Skeletal muscle satellite cell (primary cell): Measurements from ENCODE around the gene FAM98B.
"Not testable (repeated sequence)": the region's sequence is repeated elsewhere in the genome, so short reads cannot be mapped to it uniquely, and the experiment has no call there.

Experiments
- H3K27me3 ChIP-seq: 2 replicates; pipeline ENCODE4 v1.7.0; 2013; ENCODE audit warnings: low read length; ENCODE audit not compliant: control insufficient read depth, insufficient read depth
- H3K36me3 ChIP-seq: 2 replicates; pipeline ENCODE4 v1.7.0; 2013; ENCODE audit warnings: mild to moderate bottlenecking, control low read depth, low read length; ENCODE audit not compliant: insufficient read depth
- H3K4me1 ChIP-seq: 2 replicates; pipeline ENCODE4 v1.7.0; 2013; ENCODE audit warnings: low read length; ENCODE audit not compliant: control insufficient read depth, insufficient read depth
- H3K4me2 ChIP-seq: 2 replicates; pipeline ENCODE4 v1.7.0; 2013; ENCODE audit warnings: mild to moderate bottlenecking, low read length
- H3K4me3 ChIP-seq: 2 replicates; pipeline ENCODE4 v1.7.0; 2013; ENCODE audit warnings: low read length
- H3K9ac ChIP-seq: 2 replicates; pipeline ENCODE4 v1.7.0; 2013; ENCODE audit warnings: mild to moderate bottlenecking, low read depth, low read length, moderate library complexity
- H3K9me3 ChIP-seq: replicated peaks from 2 replicates; pipeline ENCODE4 v1.7.0; 2013; ENCODE audit warnings: mild to moderate bottlenecking, control low read depth, low read length

FAM98B gene

GRCh38 chr15:38436993-38437392 lies 16.9 kb upstream of the FAM98B start:
- Histone ChIP-seq H3K4me2 (no peak overlapping the region), H3K27me3 (peaks cover 58% of the 10 kb centered on the region), H3K4me3 (no peak overlapping the region), H3K9me3 (no peaks in the 10 kb centered on the region), H3K36me3 (no peaks in the 10 kb centered on the region), H3K4me1 (no peaks in the 10 kb centered on the region), H3K9ac (no peak overlapping the region)

- H3K9ac ChIP-seq, result not testable (repeated sequence)
- H3K27me3 ChIP-seq, result peaks cover 57% of the 10 kb centered on the region
These were observed 16.3 kb upstream of the FAM98B start for GRCh38 chr15:38437603-38438002.

GRCh38 chr15:38438031-38438986 lies 15.6 kb upstream of the FAM98B start:
- H3K4me1 ChIP-seq, result no peaks in the 10 kb centered on the region
- H3K4me2 ChIP-seq, result no peak overlapping the region
- H3K9ac ChIP-seq, result no peak overlapping the region
- no peaks in the 10 kb centered on the region for H3K36me3 ChIP-seq
- H3K27me3 ChIP-seq, result peaks cover 62% of the 10 kb centered on the region
- H3K9me3 ChIP-seq, result no peaks in the 10 kb centered on the region
- H3K4me3 ChIP-seq, result no peak overlapping the region

More at GRCh38 chr15:38437603-38438002, 16.3 kb upstream of the FAM98B start:
- H3K4me2 ChIP-seq, H3K9me3 ChIP-seq, H3K4me1 ChIP-seq, H3K4me3 ChIP-seq, H3K36me3 ChIP-seq: not testable (repeated sequence)

GRCh38 chr15:38440353-38441129 lies 13.4 kb upstream of the FAM98B start:
- peaks cover 67% of the 10 kb centered on the region for H3K27me3 ChIP-seq
- no peaks in the 10 kb centered on the region for H3K36me3 ChIP-seq
- H3K9ac ChIP-seq, result no peak overlapping the region
- no peaks in the 10 kb centered on the region for H3K4me1 ChIP-seq
- H3K4me2 ChIP-seq, result peak overlapping the region; percentile 34
- no peaks in the 10 kb centered on the region for H3K9me3 ChIP-seq
- no peak overlapping the region for H3K4me3 ChIP-seq

- Histone ChIP-seq H3K27me3 (peaks cover 69% of the 10 kb centered on the region), H3K4me2 (no peak overlapping the region), H3K9me3 (no peaks in the 10 kb centered on the region), H3K36me3 (no peaks in the 10 kb centered on the region), H3K4me1 (no peaks in the 10 kb centered on the region), H3K9ac (no peak overlapping the region), H3K4me3 (no peak overlapping the region)
These were observed 12.8 kb upstream of the FAM98B start for GRCh38 chr15:38441130-38441519.

- peaks cover 8% of the 10 kb centered on the region for H3K4me1 ChIP-seq
- peak overlapping the region; percentile 83 for H3K4me2 ChIP-seq
- peak overlapping the region; percentile 99 for H3K4me3 ChIP-seq
- peak overlapping the region; percentile 96 for H3K9ac ChIP-seq
- H3K9me3 ChIP-seq, result no peaks in the 10 kb centered on the region
- H3K27me3 ChIP-seq, result peaks cover 13% of the 10 kb centered on the region
- no peaks in the 10 kb centered on the region for H3K36me3 ChIP-seq
These were observed 766 bp downstream of the FAM98B start for GRCh38 chr15:38454696-38455090.

GRCh38 chr15:38455092-38455491 lies 1.2 kb downstream of the FAM98B start:
- Histone ChIP-seq H3K9me3 (no peaks in the 10 kb centered on the region), H3K27me3 (peaks cover 9% of the 10 kb centered on the region), H3K4me3 (peak overlapping the region; percentile 99), H3K4me2 (peak overlapping the region; percentile 83), H3K4me1 (peaks cover 8% of the 10 kb centered on the region), H3K36me3 (no peaks in the 10 kb centered on the region), H3K9ac (peak overlapping the region; percentile 96)

- H3K4me2 ChIP-seq, result no peak overlapping the region
- no peaks in the 10 kb centered on the region for H3K9me3 ChIP-seq
- peaks cover 18% of the 10 kb centered on the region for H3K4me1 ChIP-seq
- no peak overlapping the region for H3K4me3 ChIP-seq
- no peak overlapping the region for H3K9ac ChIP-seq
- H3K27me3 ChIP-seq, result no peaks in the 10 kb centered on the region
- H3K36me3 ChIP-seq, result no peaks in the 10 kb centered on the region
These were observed 4.7 kb downstream of the FAM98B start for GRCh38 chr15:38458646-38459045.

GRCh38 chr15:38459480-38459879 lies 5.6 kb downstream of the FAM98B start:
- H3K36me3 ChIP-seq, result no peaks in the 10 kb centered on the region
- H3K9ac ChIP-seq, result no peak overlapping the region
- H3K9me3 ChIP-seq, result no peaks in the 10 kb centered on the region
- peaks cover 18% of the 10 kb centered on the region for H3K4me1 ChIP-seq
- no peaks in the 10 kb centered on the region for H3K27me3 ChIP-seq
- no peak overlapping the region for H3K4me3 ChIP-seq
- H3K4me2 ChIP-seq, result no peak overlapping the region

- no peaks in the 10 kb centered on the region for H3K27me3 ChIP-seq
- no peaks in the 10 kb centered on the region for H3K9me3 ChIP-seq
- H3K4me1 ChIP-seq, result peaks cover 14% of the 10 kb centered on the region
- H3K9ac ChIP-seq, result no peak overlapping the region
- H3K4me3 ChIP-seq, result no peak overlapping the region
- no peaks in the 10 kb centered on the region for H3K36me3 ChIP-seq
- peak overlapping the region; percentile 31 for H3K4me2 ChIP-seq
These were observed 6.6 kb downstream of the FAM98B start for GRCh38 chr15:38460543-38460942.

GRCh38 chr15:38461066-38461833 lies 7.3 kb downstream of the FAM98B start:
- Histone ChIP-seq H3K4me1 (peaks cover 10% of the 10 kb centered on the region), H3K4me2 (peak overlapping the region; percentile 31), H3K36me3 (no peaks in the 10 kb centered on the region), H3K9me3 (no peaks in the 10 kb centered on the region), H3K4me3 (no peak overlapping the region), H3K27me3 (no peaks in the 10 kb centered on the region), H3K9ac (no peak overlapping the region)
